Ascending aorta (tissue), 2 donors: ENCODE measurements around the gene ATP6V0E2. TPM values are rescaled to one million over a fixed set of nuclear protein-coding genes. Genes with fewer than 3 reads are reported as not detected.

Source experiments
- DNase-seq, 2 donors: peaks; one replicate each; pipeline ENCODE4 v3.0.0-alpha.2; 2019; ENCODE audit warnings: low spot score in 2 of 2
- H3K27ac ChIP-seq, 2 donors: fragments of 200-600 bp; sonication (generic); one replicate each; pipeline ENCODE4 v1.5.1; 2016 to 2017; ENCODE audit warnings: mild to moderate bottlenecking in 1 of 2
- H3K27me3 ChIP-seq: fragments of 200-600 bp; sonication (generic); one replicate; pipeline ENCODE4 v1.5.1; 2017
- H3K36me3 ChIP-seq, 2 donors: fragments of 200-600 bp; sonication (generic); one replicate each; pipeline ENCODE4 v1.5.1; 2016
- H3K4me1 ChIP-seq, 2 donors: fragments of 200-600 bp; sonication (generic); one replicate each; pipeline ENCODE4 v1.5.1; 2016 to 2017; ENCODE audit warnings: mild to moderate bottlenecking in 1 of 2
- H3K4me3 ChIP-seq, 2 donors: fragments of 200-600 bp; sonication (generic); one replicate each; pipeline ENCODE4 v1.5.1; 2016 to 2017; ENCODE audit warnings: mild to moderate bottlenecking in 1 of 2
- H3K9me3 ChIP-seq, 2 donors: fragments of 200-600 bp; sonication (generic); one replicate each; pipeline ENCODE4 v1.5.1; 2016
- CTCF ChIP-seq, 3 experiments: fragments of 200-600 bp in 2 of 3; fragments of 450-650 bp in 1 of 3; sonication (generic) in 2 of 3; IDR thresholded peaks; one replicate each; pipeline ENCODE4 v1.5.1; 2016 to 2019; ENCODE audit warnings: antibody characterized with exemption in 3 of 3, mild to moderate bottlenecking in 1 of 3, moderate library complexity in 1 of 3
- intact Hi-C: fragments of 100-400 bp; cut with DNase I; formaldehyde crosslinking; loops from one replicate; pipeline ENCODE4 v1.15.1; 2023
- total RNA-seq: library from RNA; depleted of rRNA; stranded (reverse); fragments of >200 nt; gene quantifications from one replicate; pipeline ENCODE4 v1.1.0, GENCODE V29; 2016

ATP6V0E2 gene
- total RNA-seq, 1 donor from 2014 or later: 29.5 TPM

- intact Hi-C loops: loop anchor here (10.0 kb wide), 2 partner anchors 165 to 525 kb away; a partner anchor contains a TSS
- H3K27me3 ChIP-seq: no peaks in the 10 kb centered on the region
- no peaks in the 10 kb centered on the region for H3K9me3 ChIP-seq
- H3K27ac ChIP-seq: no peak overlapping the region
- H3K36me3 ChIP-seq: peaks cover 6 to 7% of the 10 kb centered on the region in 2 donors
- DNase-seq: no peak
- H3K4me3 ChIP-seq: no peak overlapping the region
- no peak for TF ChIP-seq CTCF (IDR thresholded peaks at IDR 0.05)
- H3K4me1 ChIP-seq: peaks cover 2 to 8% of the 10 kb centered on the region in 2 donors
Observed at GRCh38 chr7:149879271-149879743, 5.5 kb downstream of the ATP6V0E2 start.

- Histone ChIP-seq H3K9me3 (no peaks in the 10 kb centered on the region), H3K27ac (no peak overlapping the region), H3K4me3 (no peak overlapping the region), H3K27me3 (no peaks in the 10 kb centered on the region), H3K4me1 (peaks cover 0 to 6% of the 10 kb centered on the region in 2 donors), H3K36me3 (peaks cover 6 to 7% of the 10 kb centered on the region in 2 donors)
- intact Hi-C loops: loop anchor here (10.0 kb wide), 2 partner anchors 165 to 525 kb away; a partner anchor contains a TSS
- no peak for DNase-seq
- no peak for TF ChIP-seq CTCF (IDR thresholded peaks at IDR 0.05)
Observed at GRCh38 chr7:149879766-149880637, 6.2 kb downstream of the ATP6V0E2 start.

- no peak for DNase-seq
Observed at GRCh38 chr7:149880638-149881311, 7.0 kb downstream of the ATP6V0E2 start.

GRCh38 chr7:149881328-149882247 lies 7.8 kb downstream of the ATP6V0E2 start:
- Histone ChIP-seq H3K4me3 (no peak overlapping the region), H3K27me3 (no peaks in the 10 kb centered on the region), H3K36me3 (peaks cover 6 to 7% of the 10 kb centered on the region in 2 donors), H3K27ac (no peak overlapping the region), H3K4me1 (peaks cover 0 to 6% of the 10 kb centered on the region in 2 donors), H3K9me3 (no peaks in the 10 kb centered on the region)
- DNase-seq: no peak
- no peak for TF ChIP-seq CTCF (IDR thresholded peaks at IDR 0.05)
- intact Hi-C loops: no loop called here

More at GRCh38 chr7:149880638-149881311, 7.0 kb downstream of the ATP6V0E2 start:
- Histone ChIP-seq H3K27me3 (no peaks in the 10 kb centered on the region), H3K4me1 (peaks cover 0 to 6% of the 10 kb centered on the region in 2 donors), H3K27ac (no peak overlapping the region), H3K36me3 (peaks cover 6 to 7% of the 10 kb centered on the region in 2 donors), H3K9me3 (no peaks in the 10 kb centered on the region), H3K4me3 (no peak overlapping the region)
- no peak for TF ChIP-seq CTCF (IDR thresholded peaks at IDR 0.05)
- intact Hi-C loops: no loop called here
